Measurements from ENCODE around the gene MT1E. TPM values are rescaled to one million over a fixed set of nuclear protein-coding genes. Genes with fewer than 3 reads are reported as not detected.

MT1E gene
- polyA plus RNA-seq, 3 donors from 2014 or later = 1.4 to 2.5 TPM; not detected in 1

GRCh38 chr16:56594292-56594619 lies 31.3 kb upstream of the MT1E start:
- no peaks in the 10 kb centered on the region for H3K36me3 Mint-ChIP-seq
- H3K4me1 Mint-ChIP-seq = no peaks in the 10 kb centered on the region
- H3K9me3 Mint-ChIP-seq = no peaks in the 10 kb centered on the region
- no peak overlapping the region for H3K27ac Mint-ChIP-seq
- no peak overlapping the region for H3K4me3 Mint-ChIP-seq
- DNase-seq = no peak
- H3K27me3 Mint-ChIP-seq (ENCODE audit: low read depth in 3 of 3) = peaks cover 2 to 15% (median 4%) of the 10 kb centered on the region in 3 donors

GRCh38 chr16:56600398-56600999 lies 25.1 kb upstream of the MT1E start:
- H3K27me3 Mint-ChIP-seq (ENCODE audit: low read depth in 3 of 3) = peaks cover 1 to 8% (median 4%) of the 10 kb centered on the region in 3 donors
- no peak overlapping the region for H3K4me3 Mint-ChIP-seq
- no peaks in the 10 kb centered on the region for H3K9me3 Mint-ChIP-seq
- no peaks in the 10 kb centered on the region for H3K36me3 Mint-ChIP-seq
- no peak overlapping the region for H3K27ac Mint-ChIP-seq
- peak; percentile 26 to 45 (median 28) for DNase-seq
- peaks cover 0 to 2% of the 10 kb centered on the region in 2 donors for H3K4me1 Mint-ChIP-seq

- H3K4me1 Mint-ChIP-seq = peaks cover 1 to 6% of the 10 kb centered on the region in 2 donors
- H3K27me3 Mint-ChIP-seq (ENCODE audit: low read depth in 3 of 3) = peaks cover 1 to 8% (median 4%) of the 10 kb centered on the region in 3 donors
- no peaks in the 10 kb centered on the region for H3K36me3 Mint-ChIP-seq
- no peaks in the 10 kb centered on the region for H3K9me3 Mint-ChIP-seq
- H3K27ac Mint-ChIP-seq = no peak overlapping the region
- no peak overlapping the region for H3K4me3 Mint-ChIP-seq
- no peak for DNase-seq
These were observed 24.3 kb upstream of the MT1E start for GRCh38 chr16:56601325-56601724.

GRCh38 chr16:56603589-56603988 lies 22.0 kb upstream of the MT1E start:
- H3K9me3 Mint-ChIP-seq = no peaks in the 10 kb centered on the region
- no peaks in the 10 kb centered on the region for H3K36me3 Mint-ChIP-seq
- H3K4me1 Mint-ChIP-seq = peaks cover 22 to 26% of the 10 kb centered on the region in 2 donors
- no peak overlapping the region for H3K4me3 Mint-ChIP-seq
- peaks cover 6 to 9% (median 8%) of the 10 kb centered on the region in 3 donors for H3K27me3 Mint-ChIP-seq (ENCODE audit: low read depth in 3 of 3)
- no peak for DNase-seq
- peak overlapping the region in 1 of 6 donors; percentile 37 for H3K27ac Mint-ChIP-seq

- no peaks in the 10 kb centered on the region for H3K36me3 Mint-ChIP-seq
- H3K27me3 Mint-ChIP-seq (ENCODE audit: low read depth in 3 of 3) = peaks cover 7 to 13% (median 9%) of the 10 kb centered on the region in 3 donors
- H3K4me1 Mint-ChIP-seq = peaks cover 36 to 39% of the 10 kb centered on the region in 2 donors
- peak overlapping the region in 4 of 6 donors; percentile 2 to 81 (median 46) for H3K27ac Mint-ChIP-seq
- no peak for DNase-seq
- no peaks in the 10 kb centered on the region for H3K9me3 Mint-ChIP-seq
- H3K4me3 Mint-ChIP-seq = no peak overlapping the region
These were observed 20.6 kb upstream of the MT1E start for GRCh38 chr16:56604966-56605365.

- peaks cover 3 to 18% (median 9%) of the 10 kb centered on the region in 3 donors for H3K27me3 Mint-ChIP-seq (ENCODE audit: low read depth in 3 of 3)
- H3K36me3 Mint-ChIP-seq = no peaks in the 10 kb centered on the region
- H3K4me1 Mint-ChIP-seq = peaks cover 41 to 42% of the 10 kb centered on the region in 2 donors
- H3K4me3 Mint-ChIP-seq = no peak overlapping the region
- DNase-seq = no peak
- peak overlapping the region in 5 of 6 donors; percentile 14 to 95 (median 90) for H3K27ac Mint-ChIP-seq
- no peaks in the 10 kb centered on the region for H3K9me3 Mint-ChIP-seq
These were observed 20.1 kb upstream of the MT1E start for GRCh38 chr16:56605475-56605874.

- H3K27me3 Mint-ChIP-seq (ENCODE audit: low read depth in 3 of 3) = peaks cover 2 to 19% (median 9%) of the 10 kb centered on the region in 3 donors
- H3K4me1 Mint-ChIP-seq = peaks cover 47 to 48% of the 10 kb centered on the region in 2 donors
- no peaks in the 10 kb centered on the region for H3K36me3 Mint-ChIP-seq
- no peak overlapping the region for H3K4me3 Mint-ChIP-seq
- H3K27ac Mint-ChIP-seq = peak overlapping the region; percentile 83 to 97 (median 92)
- H3K9me3 Mint-ChIP-seq = no peaks in the 10 kb centered on the region
- no peak for DNase-seq
These were observed 19.5 kb upstream of the MT1E start for GRCh38 chr16:56606071-56606475.

- peaks cover 2 to 19% (median 9%) of the 10 kb centered on the region in 3 donors for H3K27me3 Mint-ChIP-seq (ENCODE audit: low read depth in 3 of 3)
- peaks cover 52 to 53% of the 10 kb centered on the region in 2 donors for H3K4me1 Mint-ChIP-seq
- H3K27ac Mint-ChIP-seq = peak overlapping the region; percentile 83 to 97 (median 92)
- H3K4me3 Mint-ChIP-seq = peak overlapping the region; percentile 51 to 75 (median 70)
- H3K9me3 Mint-ChIP-seq = no peaks in the 10 kb centered on the region
- H3K36me3 Mint-ChIP-seq = no peaks in the 10 kb centered on the region
- DNase-seq = no peak
These were observed 19.0 kb upstream of the MT1E start for GRCh38 chr16:56606476-56607108.

GRCh38 chr16:56607109-56607618 lies 18.4 kb upstream of the MT1E start:
- Mint-ChIP-seq H3K9me3 (no peaks in the 10 kb centered on the region), H3K36me3 (no peaks in the 10 kb centered on the region), H3K27me3 (ENCODE audit: low read depth in 3 of 3) (peaks cover 2 to 19% (median 8%) of the 10 kb centered on the region in 3 donors), H3K4me3 (peak overlapping the region; percentile 64 to 97 (median 72)), H3K27ac (peak overlapping the region; percentile 83 to 97 (median 92)), H3K4me1 (peaks cover 53 to 55% of the 10 kb centered on the region in 2 donors)
- DNase-seq = peak; percentile 29 to 46 (median 46)

GRCh38 chr16:56607675-56608042 lies 17.9 kb upstream of the MT1E start:
- Mint-ChIP-seq H3K27ac (peak overlapping the region; percentile 83 to 97 (median 92)), H3K27me3 (ENCODE audit: low read depth in 3 of 3) (peaks cover 2 to 19% (median 7%) of the 10 kb centered on the region in 3 donors), H3K4me1 (peaks cover 53 to 55% of the 10 kb centered on the region in 2 donors), H3K9me3 (no peaks in the 10 kb centered on the region), H3K36me3 (no peaks in the 10 kb centered on the region), H3K4me3 (peak overlapping the region; percentile 72 to 99 (median 75))
- DNase-seq = no peak

- peaks cover 53 to 55% of the 10 kb centered on the region in 2 donors for H3K4me1 Mint-ChIP-seq
- peak within 1 kb of the TSS; percentile 92 to 100 (median 97) for H3K4me3 Mint-ChIP-seq
- peaks cover 2 to 19% (median 7%) of the 10 kb centered on the region in 3 donors for H3K27me3 Mint-ChIP-seq (ENCODE audit: low read depth in 3 of 3)
- H3K27ac Mint-ChIP-seq = peak within 1 kb of the TSS; percentile 88 to 97 (median 94)
- H3K9me3 Mint-ChIP-seq = no peaks in the 10 kb centered on the region
- no peaks in the 10 kb centered on the region for H3K36me3 Mint-ChIP-seq
- peak; percentile 81 to 86 (median 86) for DNase-seq
These were observed 17.3 kb upstream of the MT1E start, which contains the start of gene MT2A for GRCh38 chr16:56608043-56608875. TSS of gene MT2A (plus strand) at chr16:56608584. CDS start at chr16:56608656, 72 bp downstream.

- peaks cover 53 to 55% of the 10 kb centered on the region in 2 donors for H3K4me1 Mint-ChIP-seq
- H3K9me3 Mint-ChIP-seq = no peaks in the 10 kb centered on the region
- H3K36me3 Mint-ChIP-seq = no peaks in the 10 kb centered on the region
- H3K4me3 Mint-ChIP-seq = peak overlapping the region; percentile 92 to 100 (median 97)
- H3K27ac Mint-ChIP-seq = peak overlapping the region; percentile 88 to 97 (median 94)
- DNase-seq = peak in 1 of 3 donors; percentile 7
- H3K27me3 Mint-ChIP-seq (ENCODE audit: low read depth in 3 of 3) = peaks cover 2 to 19% (median 5%) of the 10 kb centered on the region in 3 donors
These were observed 16.6 kb upstream of the MT1E start for GRCh38 chr16:56608876-56609462.

- H3K4me3 Mint-ChIP-seq = peak overlapping the region; percentile 92 to 100 (median 97)
- peaks cover 53 to 55% of the 10 kb centered on the region in 2 donors for H3K4me1 Mint-ChIP-seq
- peaks cover 2 to 19% (median 5%) of the 10 kb centered on the region in 3 donors for H3K27me3 Mint-ChIP-seq (ENCODE audit: low read depth in 3 of 3)
- H3K9me3 Mint-ChIP-seq = no peaks in the 10 kb centered on the region
- H3K27ac Mint-ChIP-seq = peak overlapping the region; percentile 88 to 97 (median 94)
- no peaks in the 10 kb centered on the region for H3K36me3 Mint-ChIP-seq
- DNase-seq = peak; percentile 73 to 78 (median 77)
These were observed 16.1 kb upstream of the MT1E start for GRCh38 chr16:56609463-56609921.

Measured in immature natural killer cell (primary cell).